SK-N-SH treated with all-trans-retinoic acid at 6 μM for 48 hours (cell line): ENCODE measurements around the gene SLC35A3.

Source experiments
- ATAC-seq: fragments of 200-7000 bp; cut with Tn5 transposase; 3 replicates; pipeline ENCODE4 v1.9.1; 2020; ENCODE audit warnings: mild to moderate bottlenecking, moderate library complexity
- ARNTL ChIP-seq: fragments of 450-650 bp; formaldehyde crosslinking; IDR thresholded peaks from 2 replicates; pipeline ENCODE4 v1.5.0; 2020; ENCODE audit warnings: low read depth, mild to moderate bottlenecking, moderate library complexity, borderline replicate concordance
- BACH2 ChIP-seq: fragments of 250-450 bp; sonication (Bioruptor Pico); IDR thresholded peaks from 2 replicates; pipeline ENCODE4 v1.9.0; 2021; ENCODE audit warnings: mild to moderate bottlenecking, borderline replicate concordance
- CSDC2 ChIP-seq: fragments of 250-450 bp; sonication (Bioruptor Pico); IDR thresholded peaks from 2 replicates; pipeline ENCODE4 v1.5.0; 2020; ENCODE audit warnings: mild to moderate bottlenecking, moderate library complexity
- ESRRG ChIP-seq: fragments of 250-450 bp; sonication (Bioruptor Pico); IDR thresholded peaks from 2 replicates; pipeline ENCODE4 v1.6.1; 2021; ENCODE audit warnings: mild to moderate bottlenecking
- GLIS3 ChIP-seq: fragments of 250-450 bp; sonication (Bioruptor Pico); IDR thresholded peaks from 2 replicates; pipeline ENCODE4 v1.5.0; 2020; ENCODE audit warnings: mild to moderate bottlenecking, moderate library complexity
- ISL1 ChIP-seq: fragments of 250-450 bp; sonication (Bioruptor Pico); IDR thresholded peaks from 2 replicates; pipeline ENCODE4 v2.1.2; 2022; ENCODE audit warnings: mild to moderate bottlenecking, moderate library complexity
- OSR1 ChIP-seq: fragments of 250-450 bp; sonication (Bioruptor Pico); IDR thresholded peaks from 2 replicates; pipeline ENCODE4 v1.8.0; 2022; ENCODE audit warnings: moderate library complexity, mild to moderate bottlenecking, inconsistent platforms
- SNAI2 ChIP-seq: fragments of 250-450 bp; sonication (Bioruptor Pico); IDR thresholded peaks from 2 replicates; pipeline ENCODE4 v1.5.0; 2020; ENCODE audit warnings: mild to moderate bottlenecking, moderate library complexity
- TCF4 ChIP-seq: fragments of 250-450 bp; sonication (Bioruptor Pico); IDR thresholded peaks from 2 replicates; pipeline ENCODE4 v1.8.0; 2021; ENCODE audit warnings: mild to moderate bottlenecking, moderate library complexity, borderline replicate concordance
- TOX ChIP-seq: fragments of 250-450 bp; sonication (Bioruptor Pico); IDR thresholded peaks from 2 replicates; pipeline ENCODE4 v1.8.0; 2021; ENCODE audit warnings: mild to moderate bottlenecking, moderate library complexity, borderline replicate concordance
- ZC3H10 ChIP-seq: fragments of 250-450 bp; sonication (Bioruptor Pico); IDR thresholded peaks from 2 replicates; pipeline ENCODE4 v1.5.1; 2021; ENCODE audit warnings: mild to moderate bottlenecking, moderate library complexity
- ZFP3 ChIP-seq: fragments of 250-450 bp; sonication (Bioruptor Pico); IDR thresholded peaks from 2 replicates; pipeline ENCODE4 v1.5.0; 2020; ENCODE audit warnings: mild to moderate bottlenecking, moderate library complexity
- ZFP30 ChIP-seq: fragments of 450-650 bp; formaldehyde crosslinking; IDR thresholded peaks from 2 replicates; pipeline ENCODE4 v1.5.0; 2022; ENCODE audit warnings: mild to moderate bottlenecking, moderate library complexity
- ZNF565 ChIP-seq: fragments of 450-650 bp; formaldehyde crosslinking; conservative IDR thresholded peaks from 2 replicates; pipeline ENCODE4 v1.5.0; 2020; ENCODE audit warnings: low read depth, mild to moderate bottlenecking, moderate library complexity
- ZNF8 ChIP-seq: fragments of 450-650 bp; formaldehyde crosslinking; IDR thresholded peaks from 2 replicates; pipeline ENCODE4 v1.5.0; 2020; ENCODE audit warnings: mild to moderate bottlenecking, moderate library complexity
- TF ChIP-seq, protein P1 (sequence below): fragments of 250-450 bp; sonication (Bioruptor Pico); IDR thresholded peaks from 2 replicates; pipeline ENCODE4 v1.5.0; 2020; ENCODE audit warnings: mild to moderate bottlenecking, moderate library complexity
- TF ChIP-seq, protein P2 (sequence below): fragments of 250-450 bp; sonication (Bioruptor Pico); IDR thresholded peaks from 2 replicates; pipeline ENCODE4 v1.8.0; 2021; ENCODE audit warnings: low read depth, mild to moderate bottlenecking, moderate library complexity, borderline replicate concordance

Gene SLC35A3

GRCh38 chr1:99969729-99970621 is at the start of gene SLC35A3:
TSS of gene SLC35A3 (plus strand) at chr1:99969996. CDS start at chr1:99993555, 23,559 bp downstream.
- ATAC-seq = peak; percentile 96
- TF ChIP-seq, protein P1, sequence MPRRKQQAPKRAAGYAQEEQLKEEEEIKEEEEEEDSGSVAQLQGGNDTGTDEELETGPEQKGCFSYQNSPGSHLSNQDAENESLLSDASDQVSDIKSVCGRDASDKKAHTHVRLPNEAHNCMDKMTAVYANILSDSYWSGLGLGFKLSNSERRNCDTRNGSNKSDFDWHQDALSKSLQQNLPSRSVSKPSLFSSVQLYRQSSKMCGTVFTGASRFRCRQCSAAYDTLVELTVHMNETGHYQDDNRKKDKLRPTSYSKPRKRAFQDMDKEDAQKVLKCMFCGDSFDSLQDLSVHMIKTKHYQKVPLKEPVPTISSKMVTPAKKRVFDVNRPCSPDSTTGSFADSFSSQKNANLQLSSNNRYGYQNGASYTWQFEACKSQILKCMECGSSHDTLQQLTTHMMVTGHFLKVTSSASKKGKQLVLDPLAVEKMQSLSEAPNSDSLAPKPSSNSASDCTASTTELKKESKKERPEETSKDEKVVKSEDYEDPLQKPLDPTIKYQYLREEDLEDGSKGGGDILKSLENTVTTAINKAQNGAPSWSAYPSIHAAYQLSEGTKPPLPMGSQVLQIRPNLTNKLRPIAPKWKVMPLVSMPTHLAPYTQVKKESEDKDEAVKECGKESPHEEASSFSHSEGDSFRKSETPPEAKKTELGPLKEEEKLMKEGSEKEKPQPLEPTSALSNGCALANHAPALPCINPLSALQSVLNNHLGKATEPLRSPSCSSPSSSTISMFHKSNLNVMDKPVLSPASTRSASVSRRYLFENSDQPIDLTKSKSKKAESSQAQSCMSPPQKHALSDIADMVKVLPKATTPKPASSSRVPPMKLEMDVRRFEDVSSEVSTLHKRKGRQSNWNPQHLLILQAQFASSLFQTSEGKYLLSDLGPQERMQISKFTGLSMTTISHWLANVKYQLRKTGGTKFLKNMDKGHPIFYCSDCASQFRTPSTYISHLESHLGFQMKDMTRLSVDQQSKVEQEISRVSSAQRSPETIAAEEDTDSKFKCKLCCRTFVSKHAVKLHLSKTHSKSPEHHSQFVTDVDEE (CRISPR knock-in tag) = 0 out of 2 replicates have a peak, but pooled peaks have one; percentile 21
- TF ChIP-seq ISL1 (CRISPR knock-in tag) = no peak
- no peak for TF ChIP-seq CSDC2 (CRISPR knock-in tag)
- TF ChIP-seq ZFP3 (CRISPR knock-in tag) = no peak

DNA sequence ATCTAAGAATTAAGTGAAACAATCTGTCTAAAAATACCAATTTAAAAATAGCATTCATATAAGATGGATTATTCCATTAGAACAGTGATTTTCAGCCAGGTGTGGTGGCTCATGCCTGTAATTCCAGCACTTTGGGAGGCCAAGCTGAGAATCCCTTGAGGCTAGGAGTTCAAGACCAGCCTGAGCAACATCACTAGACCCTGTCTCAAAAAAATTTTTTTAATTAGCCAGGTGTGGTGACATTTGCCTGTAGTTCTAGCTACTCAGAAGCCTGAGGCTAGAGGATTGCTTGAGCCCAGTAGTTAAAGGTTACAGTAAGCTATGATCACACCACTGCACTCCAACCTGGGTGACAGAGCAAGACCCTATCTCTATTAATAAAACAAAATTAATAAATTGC is 35.0 kb upstream of the SLC35A3 start:
- TF ChIP-seq TOX (no peak), GLIS3 (CRISPR knock-in tag) (no peak), SNAI2 (CRISPR knock-in tag) (no peak)
- TF ChIP-seq, protein P1 (CRISPR knock-in tag) = no peak
- TF ChIP-seq, protein P2, sequence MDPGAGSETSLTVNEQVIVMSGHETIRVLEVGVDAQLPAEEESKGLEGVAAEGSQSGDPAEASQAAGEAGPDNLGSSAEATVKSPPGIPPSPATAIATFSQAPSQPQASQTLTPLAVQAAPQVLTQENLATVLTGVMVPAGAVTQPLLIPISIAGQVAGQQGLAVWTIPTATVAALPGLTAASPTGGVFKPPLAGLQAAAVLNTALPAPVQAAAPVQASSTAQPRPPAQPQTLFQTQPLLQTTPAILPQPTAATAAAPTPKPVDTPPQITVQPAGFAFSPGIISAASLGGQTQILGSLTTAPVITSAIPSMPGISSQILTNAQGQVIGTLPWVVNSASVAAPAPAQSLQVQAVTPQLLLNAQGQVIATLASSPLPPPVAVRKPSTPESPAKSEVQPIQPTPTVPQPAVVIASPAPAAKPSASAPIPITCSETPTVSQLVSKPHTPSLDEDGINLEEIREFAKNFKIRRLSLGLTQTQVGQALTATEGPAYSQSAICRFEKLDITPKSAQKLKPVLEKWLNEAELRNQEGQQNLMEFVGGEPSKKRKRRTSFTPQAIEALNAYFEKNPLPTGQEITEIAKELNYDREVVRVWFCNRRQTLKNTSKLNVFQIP (CRISPR knock-in tag) = no peak
- TF ChIP-seq, all 23 proteins: peak for 0
- no peak for ATAC-seq

DNA sequence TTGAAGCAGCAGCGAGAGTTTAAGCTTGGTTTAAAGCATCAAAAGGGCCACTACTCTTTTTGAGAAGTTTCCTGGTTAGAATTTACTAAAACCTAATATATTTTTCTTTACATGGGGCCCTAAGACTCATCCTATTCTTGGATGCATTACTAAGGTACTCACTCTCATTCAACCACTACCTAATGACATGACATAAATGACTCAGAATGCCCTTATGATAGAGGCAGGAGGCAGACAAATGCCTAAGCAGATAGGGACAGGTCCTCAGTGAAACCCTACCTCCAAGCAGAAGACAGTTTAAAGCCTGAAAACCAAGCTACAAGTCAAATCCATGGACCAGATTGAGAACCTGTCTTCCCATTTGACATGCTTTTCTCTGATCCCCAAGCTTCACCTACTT is 34.3 kb upstream of the SLC35A3 start:
- ATAC-seq = no peak
- no peak for TF ChIP-seq ZFP30 (CRISPR knock-in tag)
- no peak for TF ChIP-seq ESRRG (CRISPR knock-in tag)
- no peak for TF ChIP-seq ZFP3 (CRISPR knock-in tag)
- no peak for TF ChIP-seq BACH2 (CRISPR knock-in tag)
- TF ChIP-seq SNAI2 (CRISPR knock-in tag) = no peak
- TF ChIP-seq GLIS3 (CRISPR knock-in tag) = no peak
- TF ChIP-seq, protein P2 (CRISPR knock-in tag) = no peak
- no peak for TF ChIP-seq ZC3H10 (CRISPR knock-in tag)
- TF ChIP-seq TCF4 = no peak
- TF ChIP-seq OSR1 (CRISPR knock-in tag) = no peak
- no peak for TF ChIP-seq ZNF565 (CRISPR knock-in tag)
- no peak for TF ChIP-seq ARNTL (CRISPR knock-in tag)
- TF ChIP-seq, all 23 proteins: peak for 0

GRCh38 chr1:99936071-99936470 is 33.7 kb upstream of the SLC35A3 start:
- no peak for ATAC-seq
- no peak for TF ChIP-seq GLIS3 (CRISPR knock-in tag)
- no peak for TF ChIP-seq SNAI2 (CRISPR knock-in tag)
- TF ChIP-seq ESRRG (CRISPR knock-in tag) = no peak
- no peak for TF ChIP-seq ZNF8
- no peak for TF ChIP-seq ARNTL (CRISPR knock-in tag)
- TF ChIP-seq, all 23 proteins: peak for 0
